H9 (cell line): ENCODE results near the gene TMEM61. TPM values are rescaled to one million over a fixed set of nuclear protein-coding genes. Genes with fewer than 3 reads are reported as not detected.

Experiments used
- DNase-seq: peaks from one replicate; pipeline ENCODE4 v3.0.0-alpha.2; 2017
- H2AFZ ChIP-seq: one replicate; pipeline ENCODE4 v1.6.1; 2013; ENCODE audit warnings: mild to moderate bottlenecking, low read length, control low read depth, moderate library complexity
- H2AK5ac ChIP-seq: 2 replicates; pipeline ENCODE4 v1.6.1; 2013; ENCODE audit warnings: low read length, control low read depth, mixed read lengths; ENCODE audit not compliant: insufficient read length
- H2BK120ac ChIP-seq: one replicate; pipeline ENCODE4 v1.6.1; 2013; ENCODE audit warnings: low read depth, mild to moderate bottlenecking, low read length, control low read depth, inconsistent platforms; ENCODE audit not compliant: poor library complexity, severe bottlenecking
- H2BK12ac ChIP-seq: 2 replicates; pipeline ENCODE4 v1.6.1; 2013; ENCODE audit warnings: low read length, control low read depth, mixed read lengths, low read depth; ENCODE audit not compliant: insufficient read length
- H2BK15ac ChIP-seq: 2 replicates; pipeline ENCODE4 v1.6.1; 2013; ENCODE audit warnings: low read depth, low read length, control low read depth
- H2BK20ac ChIP-seq: one replicate; pipeline ENCODE4 v1.6.1; 2013; ENCODE audit warnings: low read depth, mild to moderate bottlenecking, low read length, control low read depth, inconsistent platforms; ENCODE audit not compliant: poor library complexity, severe bottlenecking
- H2BK5ac ChIP-seq: 2 replicates; pipeline ENCODE4 v1.6.1; 2013; ENCODE audit warnings: low read length, control low read depth, mixed read lengths; ENCODE audit not compliant: insufficient read length
- H3K14ac ChIP-seq: 2 replicates; pipeline ENCODE4 v1.6.1; 2013; ENCODE audit warnings: low read length, control low read depth; ENCODE audit not compliant: insufficient read depth
- H3K18ac ChIP-seq: 2 replicates; pipeline ENCODE4 v1.6.1; 2013; ENCODE audit warnings: low read depth, mild to moderate bottlenecking, mixed read lengths, low read length, control low read depth; ENCODE audit not compliant: insufficient read length
- H3K23ac ChIP-seq: 2 replicates; pipeline ENCODE4 v1.6.1; 2013; ENCODE audit warnings: low read length, control low read depth, mixed read lengths, low read depth; ENCODE audit not compliant: insufficient read length
- H3K23me2 ChIP-seq: 2 replicates; pipeline ENCODE4 v1.6.1; 2013; ENCODE audit warnings: low read depth, mild to moderate bottlenecking, mixed read lengths, low read length, control low read depth; ENCODE audit not compliant: insufficient read length, poor library complexity, severe bottlenecking
- H3K27ac ChIP-seq: 2 replicates; pipeline ENCODE4 v1.5.1; 2013; ENCODE audit warnings: low read length, control low read depth, mixed read lengths, low read depth; ENCODE audit not compliant: insufficient read length
- H3K27me3 ChIP-seq: 2 replicates; pipeline ENCODE4 v1.6.1; 2013; ENCODE audit warnings: low read length, control low read depth, inconsistent platforms; ENCODE audit not compliant: insufficient read depth
- H3K4ac ChIP-seq: 2 replicates; pipeline ENCODE4 v1.6.1; 2013; ENCODE audit warnings: low read depth, mild to moderate bottlenecking, control low read depth, inconsistent platforms, low read length, moderate library complexity
- H3K4me1 ChIP-seq: 2 replicates; pipeline ENCODE4 v1.6.1; 2013; ENCODE audit warnings: low read length, control low read depth, inconsistent platforms; ENCODE audit not compliant: insufficient read depth
- H3K4me2 ChIP-seq: 2 replicates; pipeline ENCODE4 v1.6.1; 2013; ENCODE audit warnings: low read length, control low read depth, mixed read lengths; ENCODE audit not compliant: insufficient read length, insufficient read depth
- H3K56ac ChIP-seq: 2 replicates; pipeline ENCODE4 v1.6.1; 2013; ENCODE audit warnings: low read depth, mild to moderate bottlenecking, mixed read lengths, low read length, control low read depth; ENCODE audit not compliant: insufficient read length
- H3K79me1 ChIP-seq: 2 replicates; pipeline ENCODE4 v1.6.1; 2013; ENCODE audit warnings: low read depth, mild to moderate bottlenecking, moderate library complexity, low read length, control low read depth, inconsistent platforms; ENCODE audit not compliant: insufficient read depth, poor library complexity, severe bottlenecking
- H3K79me2 ChIP-seq: 2 replicates; pipeline ENCODE4 v1.6.1; 2013; ENCODE audit warnings: low read length, control low read depth, inconsistent platforms; ENCODE audit not compliant: insufficient read depth
- H3K9ac ChIP-seq: 2 replicates; pipeline ENCODE4 v1.6.1; 2013; ENCODE audit warnings: low read length, control low read depth, mixed read lengths; ENCODE audit not compliant: insufficient read length; ENCODE audit errors: extremely low read depth
- H3K9me3 ChIP-seq: one replicate; pipeline ENCODE4 v1.6.1; 2013; ENCODE audit warnings: low read depth, low read length, inconsistent platforms; ENCODE audit not compliant: control insufficient read depth
- H3T11ph ChIP-seq: one replicate; pipeline ENCODE4 v1.6.1; 2013; ENCODE audit warnings: mild to moderate bottlenecking, low read length, control low read depth, inconsistent platforms
- H4K20me1 ChIP-seq: one replicate; pipeline ENCODE4 v1.6.1; 2013; ENCODE audit not compliant: control insufficient read depth, insufficient read length, insufficient read depth
- H4K5ac ChIP-seq: 2 replicates; pipeline ENCODE4 v1.6.1; 2013; ENCODE audit warnings: low read depth, mild to moderate bottlenecking, mixed read lengths, low read length, control low read depth; ENCODE audit not compliant: insufficient read length
- H4K8ac ChIP-seq: replicated peaks from 2 replicates; pipeline ENCODE4 v1.6.1; 2013; ENCODE audit warnings: low read length, control low read depth, mixed read lengths, low read depth; ENCODE audit not compliant: insufficient read length
- H4K91ac ChIP-seq: 2 replicates; pipeline ENCODE4 v1.6.1; 2013; ENCODE audit warnings: low read depth, mild to moderate bottlenecking, moderate library complexity, mixed read lengths, low read length, control low read depth; ENCODE audit not compliant: insufficient read length
- H3K27ac Mint-ChIP-seq, 3 experiments: 2 replicates in 2 of 3; 3 replicates in 1 of 3; pipeline ENCODE4 v1.8.0; 2020 to 2021; ENCODE audit warnings: mixed read lengths in 3 of 3, mild to moderate bottlenecking in 1 of 3, moderate library complexity in 1 of 3
- H3K27me3 Mint-ChIP-seq: 2 replicates; pipeline ENCODE4 v1.8.0; 2021; ENCODE audit warnings: low read depth, mild to moderate bottlenecking, moderate library complexity, mixed read lengths
- H3K36me3 Mint-ChIP-seq, 3 experiments: 2 replicates in 2 of 3; 3 replicates in 1 of 3; pipeline ENCODE4 v1.8.0; 2020 to 2021; ENCODE audit warnings: low read depth in 3 of 3, mixed read lengths in 3 of 3; ENCODE audit not compliant: insufficient read depth in 1 of 3
- H3K4me1 Mint-ChIP-seq, 2 experiments: 2 replicates each; pipeline ENCODE4 v1.8.0; 2020; ENCODE audit warnings: mixed read lengths in 2 of 2
- H3K4me3 Mint-ChIP-seq, 2 experiments: 2 replicates in 1 of 2; 3 replicates in 1 of 2; pipeline ENCODE4 v1.8.0; 2020 to 2021; ENCODE audit warnings: mild to moderate bottlenecking in 2 of 2, mixed read lengths in 2 of 2, moderate library complexity in 1 of 2
- H3K9me3 Mint-ChIP-seq, 2 experiments: 2 replicates in 1 of 2; 3 replicates in 1 of 2; pipeline ENCODE4 v1.8.0; 2020; ENCODE audit warnings: mild to moderate bottlenecking in 2 of 2, mixed read lengths in 2 of 2, moderate library complexity in 1 of 2
- WGBS: extraction: QIAGEN DNeasy Blood & Tissue Kit; methylation state at CpG from one replicate; pipeline ENCODE4 v1.1.7; 2013; ENCODE audit warnings: missing lambda C conversion rate, low lambda C conversion rate, mixed read lengths; ENCODE audit not compliant: insufficient read length; ENCODE audit errors: extremely low coverage; 5-methylcytosine and 5-hydroxymethylcytosine counted together
- total RNA-seq: library from RNA; stranded (reverse); gene quantifications from 2 replicates; pipeline ENCODE4 v1.2.1, GENCODE V29; 2021
- TF ChIP-seq, protein P1 (sequence below): fragments of 200-600 bp; sonication (generic); conservative IDR thresholded peaks from 3 replicates; pipeline ENCODE4 v1.8.0; 2021; ENCODE audit warnings: antibody characterized with exemption, mild to moderate bottlenecking

TMEM61 gene
- total RNA-seq, 1 experiment from 2014 or later: 0.61 TPM

DNA sequence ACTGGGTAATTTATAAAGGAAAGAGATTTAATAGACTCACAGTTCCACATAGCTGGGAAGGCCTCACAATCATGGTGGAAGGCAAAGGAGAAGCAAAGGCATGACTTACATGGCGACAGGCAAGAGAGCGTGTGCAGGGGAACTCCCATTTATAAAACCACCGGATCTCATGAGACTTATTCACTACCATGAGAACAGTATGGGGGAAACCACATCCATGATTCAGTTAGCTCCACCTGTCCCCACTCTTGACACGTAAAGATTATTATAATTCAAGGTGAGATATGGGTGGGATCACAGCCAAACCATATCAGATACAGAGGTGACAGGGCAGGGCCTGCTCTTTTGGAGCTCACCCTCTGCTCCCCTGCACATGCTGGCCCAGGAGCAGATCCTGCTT lies 31.4 kb upstream of the TMEM61 start:
- Histone ChIP-seq H2BK20ac (no peak overlapping the region), H3K79me2 (no peaks in the 10 kb centered on the region), H3T11ph (no peak overlapping the region), H3K14ac (no peak overlapping the region), H4K8ac (no peak overlapping the region), H3K4me1 (no peaks in the 10 kb centered on the region; the same call in 1 of the 2 replicates), H4K91ac (no peak overlapping the region), H3K9ac (no peak overlapping the region), H3K23me2 (no peaks in the 10 kb centered on the region), H2BK15ac (no peak overlapping the region), H3K27me3 (no peaks in the 10 kb centered on the region), H3K4ac (no peak overlapping the region), H2AFZ (no peak overlapping the region), H2BK5ac (no peak overlapping the region), H2BK12ac (no peak overlapping the region), H3K4me2 (no peak overlapping the region), H3K18ac (no peak overlapping the region), H3K27ac (no peak overlapping the region), H3K79me1 (no peaks in the 10 kb centered on the region), H3K9me3 (no peaks in the 10 kb centered on the region), H3K56ac (no peak overlapping the region), H4K5ac (no peak overlapping the region), H4K20me1 (no peaks in the 10 kb centered on the region), H2BK120ac (no peak overlapping the region), H2AK5ac (no peak overlapping the region), H3K23ac (no peak overlapping the region)
- Mint-ChIP-seq H3K36me3 (peaks cover 0 to 3% (median 0%) of the 10 kb centered on the region in 3 experiments; a peak in 2 of 7 replicates), H3K4me1 (peaks cover 24 to 26% of the 10 kb centered on the region in 2 experiments), H3K4me3 (no peak overlapping the region), H3K9me3 (peaks cover 0 to 2% of the 10 kb centered on the region in 2 experiments; a peak in 2 of 5 replicates), H3K27ac (no peak overlapping the region), H3K27me3 (peaks cover 17% of the 10 kb centered on the region)
- no peak for DNase-seq
- no CpG with 5 or more reads among the region's 4 CpGs for WGBS
- TF ChIP-seq, protein P1, sequence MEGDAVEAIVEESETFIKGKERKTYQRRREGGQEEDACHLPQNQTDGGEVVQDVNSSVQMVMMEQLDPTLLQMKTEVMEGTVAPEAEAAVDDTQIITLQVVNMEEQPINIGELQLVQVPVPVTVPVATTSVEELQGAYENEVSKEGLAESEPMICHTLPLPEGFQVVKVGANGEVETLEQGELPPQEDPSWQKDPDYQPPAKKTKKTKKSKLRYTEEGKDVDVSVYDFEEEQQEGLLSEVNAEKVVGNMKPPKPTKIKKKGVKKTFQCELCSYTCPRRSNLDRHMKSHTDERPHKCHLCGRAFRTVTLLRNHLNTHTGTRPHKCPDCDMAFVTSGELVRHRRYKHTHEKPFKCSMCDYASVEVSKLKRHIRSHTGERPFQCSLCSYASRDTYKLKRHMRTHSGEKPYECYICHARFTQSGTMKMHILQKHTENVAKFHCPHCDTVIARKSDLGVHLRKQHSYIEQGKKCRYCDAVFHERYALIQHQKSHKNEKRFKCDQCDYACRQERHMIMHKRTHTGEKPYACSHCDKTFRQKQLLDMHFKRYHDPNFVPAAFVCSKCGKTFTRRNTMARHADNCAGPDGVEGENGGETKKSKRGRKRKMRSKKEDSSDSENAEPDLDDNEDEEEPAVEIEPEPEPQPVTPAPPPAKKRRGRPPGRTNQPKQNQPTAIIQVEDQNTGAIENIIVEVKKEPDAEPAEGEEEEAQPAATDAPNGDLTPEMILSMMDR: no peak
